Measurements from ENCODE around the gene PTGFRN.

The PTGFRN gene

GRCh38 chr1:116942344-116942743 lies 32.6 kb downstream of the PTGFRN start:
- TF ChIP-seq, protein P1, sequence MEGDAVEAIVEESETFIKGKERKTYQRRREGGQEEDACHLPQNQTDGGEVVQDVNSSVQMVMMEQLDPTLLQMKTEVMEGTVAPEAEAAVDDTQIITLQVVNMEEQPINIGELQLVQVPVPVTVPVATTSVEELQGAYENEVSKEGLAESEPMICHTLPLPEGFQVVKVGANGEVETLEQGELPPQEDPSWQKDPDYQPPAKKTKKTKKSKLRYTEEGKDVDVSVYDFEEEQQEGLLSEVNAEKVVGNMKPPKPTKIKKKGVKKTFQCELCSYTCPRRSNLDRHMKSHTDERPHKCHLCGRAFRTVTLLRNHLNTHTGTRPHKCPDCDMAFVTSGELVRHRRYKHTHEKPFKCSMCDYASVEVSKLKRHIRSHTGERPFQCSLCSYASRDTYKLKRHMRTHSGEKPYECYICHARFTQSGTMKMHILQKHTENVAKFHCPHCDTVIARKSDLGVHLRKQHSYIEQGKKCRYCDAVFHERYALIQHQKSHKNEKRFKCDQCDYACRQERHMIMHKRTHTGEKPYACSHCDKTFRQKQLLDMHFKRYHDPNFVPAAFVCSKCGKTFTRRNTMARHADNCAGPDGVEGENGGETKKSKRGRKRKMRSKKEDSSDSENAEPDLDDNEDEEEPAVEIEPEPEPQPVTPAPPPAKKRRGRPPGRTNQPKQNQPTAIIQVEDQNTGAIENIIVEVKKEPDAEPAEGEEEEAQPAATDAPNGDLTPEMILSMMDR (IDR thresholded peaks at IDR 0.05; ENCODE audit: insufficient read depth, low read depth, low read length, missing control alignments): no peak
- H3K4me3 ChIP-seq (ENCODE audit: low read depth, low read length): no peak overlapping the region
- DNase-seq (ENCODE audit: low read depth): no peak

GRCh38 chr1:116943438-116943837 lies 33.7 kb downstream of the PTGFRN start:
- TF ChIP-seq, protein P1 (IDR thresholded peaks at IDR 0.05; ENCODE audit: insufficient read depth, low read depth, low read length, missing control alignments): no peak
- DNase-seq (ENCODE audit: low read depth): peak; percentile 11
- no peak overlapping the region for H3K4me3 ChIP-seq (ENCODE audit: low read depth, low read length)

GRCh38 chr1:116944613-116945012 lies 34.9 kb downstream of the PTGFRN start:
- TF ChIP-seq, protein P1 (IDR thresholded peaks at IDR 0.05; ENCODE audit: insufficient read depth, low read depth, low read length, missing control alignments): no peak

GRCh38 chr1:116945421-116945820 lies 35.7 kb downstream of the PTGFRN start:
- no peak for DNase-seq (ENCODE audit: low read depth)

More at GRCh38 chr1:116944613-116945012, 34.9 kb downstream of the PTGFRN start:
- H3K4me3 ChIP-seq (ENCODE audit: low read depth, low read length): no peak overlapping the region
- no peak for DNase-seq (ENCODE audit: low read depth)

GRCh38 chr1:116945996-116946395 lies 36.3 kb downstream of the PTGFRN start:
- TF ChIP-seq, protein P1 (IDR thresholded peaks at IDR 0.05; ENCODE audit: insufficient read depth, low read depth, low read length, missing control alignments): no peak
- no peak for DNase-seq (ENCODE audit: low read depth)
- H3K4me3 ChIP-seq (ENCODE audit: low read depth, low read length): no peak overlapping the region

More at GRCh38 chr1:116945421-116945820, 35.7 kb downstream of the PTGFRN start:
- TF ChIP-seq, protein P1 (IDR thresholded peaks at IDR 0.05; ENCODE audit: insufficient read depth, low read depth, low read length, missing control alignments): no peak
- no peak overlapping the region for H3K4me3 ChIP-seq (ENCODE audit: low read depth, low read length)

DNA sequence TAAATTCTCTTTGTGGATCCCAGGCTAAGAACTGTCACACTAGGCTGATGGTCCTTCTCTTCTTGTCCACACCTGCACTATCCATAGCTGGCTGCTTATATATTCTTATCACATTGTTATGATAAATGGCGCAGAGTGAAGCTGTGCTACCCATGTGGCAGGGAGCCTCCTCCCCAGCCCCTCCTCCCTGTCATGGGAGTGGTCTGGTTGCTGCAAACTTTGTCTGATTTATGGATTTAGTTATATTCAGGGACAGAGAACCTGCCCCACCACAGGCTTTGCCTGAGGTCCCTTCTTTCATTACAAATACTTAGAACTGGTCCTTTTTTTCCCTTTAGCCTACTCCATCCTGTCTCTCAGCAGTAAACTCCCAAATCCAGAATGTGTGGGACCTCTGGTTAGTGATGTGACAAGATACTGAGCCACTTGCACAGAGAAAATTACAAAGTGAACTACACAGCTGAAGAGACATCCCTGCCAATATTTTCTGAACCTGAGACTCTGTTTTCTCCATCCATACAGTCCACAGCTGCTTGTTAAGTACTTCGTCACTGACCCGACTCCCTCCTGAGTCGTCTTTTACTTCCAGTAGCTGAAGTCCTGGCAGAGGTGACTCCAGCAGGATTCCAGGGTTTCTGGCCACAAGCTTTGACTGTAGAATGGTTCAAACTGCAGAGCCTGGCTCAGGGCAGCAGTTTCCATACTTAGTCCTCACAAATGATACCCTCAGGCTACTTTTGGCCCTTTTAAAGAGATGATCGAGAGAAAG lies 37.6 kb downstream of the PTGFRN start:
- no peak overlapping the region for H3K4me3 ChIP-seq (ENCODE audit: low read depth, low read length)
- TF ChIP-seq, protein P1 (IDR thresholded peaks at IDR 0.05; ENCODE audit: insufficient read depth, low read depth, low read length, missing control alignments): no peak
- no peak for DNase-seq (ENCODE audit: low read depth)

DNA sequence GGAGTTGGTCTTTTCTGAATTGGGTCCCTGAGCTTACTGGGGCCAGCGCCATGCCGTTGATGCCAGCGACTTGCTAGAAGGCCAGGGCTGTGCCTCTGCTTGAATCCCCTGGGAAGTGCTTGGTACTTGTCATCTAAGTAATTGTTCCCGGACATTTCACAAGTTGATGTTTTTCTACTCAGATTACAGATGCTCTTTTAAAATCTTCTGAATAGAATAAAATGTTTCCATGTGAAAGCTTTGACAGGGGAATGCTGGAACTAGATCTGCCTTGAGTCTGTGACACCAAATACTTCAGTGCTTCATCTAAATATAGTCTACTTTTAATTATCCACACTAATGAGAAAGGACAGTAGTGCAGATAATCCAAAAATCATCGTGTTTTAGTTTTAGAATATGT lies 38.3 kb downstream of the PTGFRN start:
- H3K4me3 ChIP-seq (ENCODE audit: low read depth, low read length): no peak overlapping the region
- TF ChIP-seq, protein P1 (IDR thresholded peaks at IDR 0.05; ENCODE audit: insufficient read depth, low read depth, low read length, missing control alignments): no peak
- no peak for DNase-seq (ENCODE audit: low read depth)

All from GM12865 (cell line).